GM19328 (cell line): ENCODE data around the gene GALNT14.

Experiments used
- ATAC-seq: cut with Tn5 transposase; IDR thresholded peaks from one replicate; pipeline ENCODE4 v1.9.1; 2021; ENCODE audit warnings: mild to moderate bottlenecking, moderate library complexity; ENCODE audit not compliant: unreplicated experiment

Gene GALNT14

GRCh38 chr2:30950339-30950738 lies 187.9 kb downstream of the GALNT14 start:
- ATAC-seq = no peak

GRCh38 chr2:30949435-30949834 lies 188.8 kb downstream of the GALNT14 start:
- ATAC-seq = no peak

- ATAC-seq = no peak
Measured at GRCh38 chr2:30948857-30949256, 189.4 kb downstream of the GALNT14 start.

- ATAC-seq = no peak
Measured at GRCh38 chr2:30948130-30948529, 190.1 kb downstream of the GALNT14 start.

GRCh38 chr2:30947686-30948085 lies 190.6 kb downstream of the GALNT14 start:
- ATAC-seq = no peak

- ATAC-seq = no peak
Measured at GRCh38 chr2:30942419-30942818, 195.8 kb downstream of the GALNT14 start.

- no peak for ATAC-seq
Measured at GRCh38 chr2:30940839-30941238, 197.4 kb downstream of the GALNT14 start.

GRCh38 chr2:30939364-30939763 lies 198.9 kb downstream of the GALNT14 start:
- no peak for ATAC-seq

- no peak for ATAC-seq
Measured at GRCh38 chr2:30938196-30938595, 200.0 kb downstream of the GALNT14 start.

- ATAC-seq = no peak
Measured at GRCh38 chr2:30936977-30937376, 201.3 kb downstream of the GALNT14 start.

GRCh38 chr2:30935795-30936194 lies 202.4 kb downstream of the GALNT14 start:
- ATAC-seq = no peak

GRCh38 chr2:30934066-30934465 lies 204.2 kb downstream of the GALNT14 start:
- ATAC-seq = no peak

GRCh38 chr2:30933496-30933895 lies 204.7 kb downstream of the GALNT14 start:
- no peak for ATAC-seq

- ATAC-seq = no peak
Measured at GRCh38 chr2:30932870-30933269, 205.4 kb downstream of the GALNT14 start.

- no peak for ATAC-seq
Measured at GRCh38 chr2:30931841-30932407, 206.3 kb downstream of the GALNT14 start.

- ATAC-seq = no peak
Measured at GRCh38 chr2:30930716-30931115, 207.5 kb downstream of the GALNT14 start.

- no peak for ATAC-seq
Measured at GRCh38 chr2:30927465-30928075, 210.7 kb downstream of the GALNT14 start.

GRCh38 chr2:30926606-30927005 lies 211.6 kb downstream of the GALNT14 start:
- ATAC-seq = no peak

- no peak for ATAC-seq
Measured at GRCh38 chr2:30923623-30924022, 214.6 kb downstream of the GALNT14 start.

- ATAC-seq = no peak
Measured at GRCh38 chr2:30920511-30920910, 217.7 kb downstream of the GALNT14 start.

- ATAC-seq = no peak
Measured at GRCh38 chr2:30915486-30915885, 222.8 kb downstream of the GALNT14 start.

GRCh38 chr2:30914456-30914855 lies 223.8 kb downstream of the GALNT14 start:
- ATAC-seq = no peak

- ATAC-seq = no peak
Measured at GRCh38 chr2:30912056-30912455, 226.2 kb downstream of the GALNT14 start.
